ENCODE measurements around the gene ZHX3. TPM values are rescaled to one million over a fixed set of nuclear protein-coding genes. Genes with fewer than 3 reads are reported as not detected.

Gene ZHX3
- total RNA-seq, 4 donors from 2014 or later: 19.2 to 32.9 (median 31.4) TPM

DNA sequence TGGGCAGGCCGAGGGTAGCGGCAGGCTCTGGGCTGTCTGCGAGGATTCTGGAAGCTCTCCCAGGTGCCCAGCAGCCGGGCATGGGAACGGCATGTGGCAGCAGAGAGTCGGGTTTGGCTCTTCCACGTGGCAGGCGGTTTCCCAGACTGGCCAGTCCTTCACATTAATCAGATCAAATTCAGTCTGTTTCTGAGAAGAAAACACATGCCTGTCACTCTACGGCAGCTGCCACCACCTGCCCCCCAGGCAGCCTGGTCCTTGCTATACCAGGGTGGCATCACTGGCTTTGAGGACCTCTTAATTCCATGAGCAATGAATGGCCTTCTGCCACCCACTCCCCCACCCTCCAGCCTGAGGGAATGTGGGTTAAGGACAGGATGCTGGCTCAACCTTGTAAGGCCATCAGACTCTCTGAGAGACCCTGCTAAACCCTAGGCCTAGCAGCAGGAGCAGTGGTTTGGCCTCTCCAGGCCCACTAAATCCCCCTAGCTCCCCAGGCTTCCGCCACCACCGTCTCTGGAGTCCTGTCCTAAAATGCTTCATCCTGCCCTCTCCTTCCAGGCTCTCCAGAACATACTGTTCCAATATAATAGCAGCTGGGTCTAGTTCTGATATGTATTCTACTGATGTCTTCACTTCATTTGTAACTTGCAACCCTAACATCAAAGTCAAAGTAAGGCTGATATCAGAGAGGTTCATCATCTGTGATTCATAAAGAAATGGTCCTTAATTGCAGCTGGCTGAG is 132.3 kb downstream of the ZHX3 start:
- H3K27me3 ChIP-seq: no peaks in the 10 kb centered on the region
- peaks cover 10% of the 10 kb centered on the region for H3K36me3 ChIP-seq
- TF ChIP-seq EP300 (IDR thresholded peaks at IDR 0.05) (no peak), CTCF (IDR thresholded peaks at IDR 0.05) (no peak), POLR2A (IDR thresholded peaks at IDR 0.05) (no peak), POLR2AphosphoS5 (IDR thresholded peaks at IDR 0.05) (no peak)
- H3K4me3 ChIP-seq: no peak overlapping the region
- H3K9me3 ChIP-seq: peaks cover 4% of the 10 kb centered on the region
- WGBS: 85% methylated on average over 11 of the region's 11 CpGs
- no peak for DNase-seq (ENCODE audit: low spot score in 2 of 2)
- H3K27ac ChIP-seq: no peak overlapping the region
- H3K4me1 ChIP-seq: peaks cover 3% of the 10 kb centered on the region

GRCh38 chr20:41183831-41184230 is 133.7 kb downstream of the ZHX3 start:
- H3K9me3 ChIP-seq: no peaks in the 10 kb centered on the region
- H3K36me3 ChIP-seq: peaks cover 11% of the 10 kb centered on the region
- peaks cover 7% of the 10 kb centered on the region for H3K4me1 ChIP-seq
- TF ChIP-seq POLR2A (IDR thresholded peaks at IDR 0.05) (no peak), POLR2AphosphoS5 (IDR thresholded peaks at IDR 0.05) (no peak), CTCF (IDR thresholded peaks at IDR 0.05) (no peak), EP300 (IDR thresholded peaks at IDR 0.05) (no peak)
- 85% methylated on average over 2 of the region's 2 CpGs for WGBS
- DNase-seq (ENCODE audit: low spot score in 2 of 2): no peak
- no peaks in the 10 kb centered on the region for H3K27me3 ChIP-seq
- H3K4me3 ChIP-seq: no peak overlapping the region
- no peak overlapping the region for H3K27ac ChIP-seq

DNA sequence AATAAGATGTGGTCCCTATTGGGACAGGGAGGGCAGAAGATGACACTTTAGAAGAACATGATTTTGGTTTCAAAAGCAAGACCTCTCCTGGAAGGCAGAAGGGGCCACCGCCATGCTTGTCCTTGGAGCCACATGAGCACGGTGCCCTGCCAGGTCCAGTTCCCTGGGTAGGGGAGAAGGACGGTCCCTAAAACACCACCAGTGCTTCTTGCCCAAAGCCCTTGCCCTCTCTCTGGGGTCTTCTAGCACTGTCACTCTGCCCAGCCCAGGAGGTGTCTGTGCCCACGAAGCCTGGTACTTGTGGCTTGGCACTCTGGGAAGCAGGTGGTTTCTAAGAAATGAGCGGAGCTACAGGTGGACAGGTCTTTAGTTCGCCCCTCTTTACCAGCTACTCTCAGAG is 134.1 kb downstream of the ZHX3 start:
- 92% methylated on average over 6 of the region's 6 CpGs for WGBS
- no peak for TF ChIP-seq POLR2A (IDR thresholded peaks at IDR 0.05)
- no peak for TF ChIP-seq POLR2AphosphoS5 (IDR thresholded peaks at IDR 0.05)
- TF ChIP-seq CTCF (IDR thresholded peaks at IDR 0.05): no peak
- TF ChIP-seq EP300 (IDR thresholded peaks at IDR 0.05): no peak
- H3K36me3 ChIP-seq: peaks cover 13% of the 10 kb centered on the region
- H3K9me3 ChIP-seq: no peaks in the 10 kb centered on the region
- H3K27me3 ChIP-seq: no peaks in the 10 kb centered on the region
- no peak overlapping the region for H3K27ac ChIP-seq
- DNase-seq (ENCODE audit: low spot score in 2 of 2): no peak
- H3K4me3 ChIP-seq: no peak overlapping the region
- peaks cover 11% of the 10 kb centered on the region for H3K4me1 ChIP-seq

DNA sequence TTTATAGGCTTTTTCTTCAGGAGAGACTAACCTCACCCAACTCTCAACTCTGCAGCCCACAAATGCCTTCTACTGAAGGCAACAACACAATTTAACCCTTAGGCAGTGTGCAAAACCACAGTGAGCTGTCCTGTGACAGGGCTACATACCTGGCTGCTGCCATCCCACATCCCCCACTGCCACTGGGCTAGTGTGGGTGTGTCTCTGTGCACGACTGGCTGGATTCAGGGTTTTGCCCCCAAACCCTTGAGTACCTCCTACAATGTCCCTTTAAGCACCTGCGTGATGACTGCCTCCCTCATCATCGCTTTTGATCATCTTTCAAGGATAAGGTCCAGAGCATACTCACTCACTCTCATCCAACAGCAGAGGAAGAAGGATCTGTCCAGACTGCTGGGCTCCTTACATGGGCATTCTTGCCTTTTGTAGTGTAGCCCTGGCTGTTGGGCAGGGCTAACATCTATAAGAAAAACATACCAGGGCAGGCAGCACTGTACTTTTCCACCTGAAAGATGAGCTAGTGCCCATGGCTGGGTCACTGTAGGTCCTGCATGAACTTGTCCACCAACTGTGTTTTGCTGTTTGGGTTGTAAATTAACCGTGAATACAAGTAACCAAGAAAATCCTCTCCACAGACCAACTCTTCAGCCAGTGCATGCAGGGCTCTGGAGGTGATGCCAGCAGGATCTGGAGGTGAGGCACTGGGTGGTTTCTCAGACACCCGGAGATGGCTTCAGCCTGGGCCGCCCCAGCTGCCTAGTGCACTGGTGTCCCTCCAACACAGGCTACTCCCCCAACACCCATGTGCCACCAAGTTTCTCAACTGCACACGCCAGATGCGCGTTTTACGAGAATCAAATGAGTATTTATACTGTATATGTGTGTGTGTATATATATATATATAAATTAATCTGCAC is 135.0 kb downstream of the ZHX3 start:
- H3K4me3 ChIP-seq: no peak overlapping the region
- no peak for TF ChIP-seq EP300 (IDR thresholded peaks at IDR 0.05)
- TF ChIP-seq POLR2AphosphoS5 (IDR thresholded peaks at IDR 0.05): no peak
- no peak for TF ChIP-seq CTCF (IDR thresholded peaks at IDR 0.05)
- no peak for TF ChIP-seq POLR2A (IDR thresholded peaks at IDR 0.05)
- H3K9me3 ChIP-seq: no peaks in the 10 kb centered on the region
- WGBS: 90% methylated on average over 10 of the region's 10 CpGs
- no peak overlapping the region for H3K27ac ChIP-seq
- peaks cover 19% of the 10 kb centered on the region for H3K4me1 ChIP-seq
- peaks cover 13% of the 10 kb centered on the region for H3K36me3 ChIP-seq
- DNase-seq (ENCODE audit: low spot score in 2 of 2): no peak
- no peaks in the 10 kb centered on the region for H3K27me3 ChIP-seq

GRCh38 chr20:41181567-41181966 is 136.0 kb downstream of the ZHX3 start:
- no peak for DNase-seq (ENCODE audit: low spot score in 2 of 2)
- no peak overlapping the region for H3K27ac ChIP-seq
- H3K4me1 ChIP-seq: peaks cover 21% of the 10 kb centered on the region
- no peak overlapping the region for H3K4me3 ChIP-seq
- peaks cover 17% of the 10 kb centered on the region for H3K36me3 ChIP-seq
- H3K9me3 ChIP-seq: no peaks in the 10 kb centered on the region
- H3K27me3 ChIP-seq: no peaks in the 10 kb centered on the region
- 72% methylated on average over 3 of the region's 3 CpGs for WGBS
- no peak for TF ChIP-seq POLR2A (IDR thresholded peaks at IDR 0.05)
- TF ChIP-seq EP300 (IDR thresholded peaks at IDR 0.05): no peak
- no peak for TF ChIP-seq POLR2AphosphoS5 (IDR thresholded peaks at IDR 0.05)
- TF ChIP-seq CTCF (IDR thresholded peaks at IDR 0.05): no peak

All from suprapubic skin (tissue), 4 donors.